ENCODE data around the gene MYL7. TPM values are rescaled to one million over a fixed set of nuclear protein-coding genes. Genes with fewer than 3 reads are reported as not detected.
A peak's percentile ranks its signal among the peaks of the same experiment; 100 is the strongest.

The MYL7 gene
- total and polyA plus RNA-seq, 9 of the 15 experiments (the other 6 are each of a cell fraction or from before 2014, with no cell fraction given), result not detected

DNA sequence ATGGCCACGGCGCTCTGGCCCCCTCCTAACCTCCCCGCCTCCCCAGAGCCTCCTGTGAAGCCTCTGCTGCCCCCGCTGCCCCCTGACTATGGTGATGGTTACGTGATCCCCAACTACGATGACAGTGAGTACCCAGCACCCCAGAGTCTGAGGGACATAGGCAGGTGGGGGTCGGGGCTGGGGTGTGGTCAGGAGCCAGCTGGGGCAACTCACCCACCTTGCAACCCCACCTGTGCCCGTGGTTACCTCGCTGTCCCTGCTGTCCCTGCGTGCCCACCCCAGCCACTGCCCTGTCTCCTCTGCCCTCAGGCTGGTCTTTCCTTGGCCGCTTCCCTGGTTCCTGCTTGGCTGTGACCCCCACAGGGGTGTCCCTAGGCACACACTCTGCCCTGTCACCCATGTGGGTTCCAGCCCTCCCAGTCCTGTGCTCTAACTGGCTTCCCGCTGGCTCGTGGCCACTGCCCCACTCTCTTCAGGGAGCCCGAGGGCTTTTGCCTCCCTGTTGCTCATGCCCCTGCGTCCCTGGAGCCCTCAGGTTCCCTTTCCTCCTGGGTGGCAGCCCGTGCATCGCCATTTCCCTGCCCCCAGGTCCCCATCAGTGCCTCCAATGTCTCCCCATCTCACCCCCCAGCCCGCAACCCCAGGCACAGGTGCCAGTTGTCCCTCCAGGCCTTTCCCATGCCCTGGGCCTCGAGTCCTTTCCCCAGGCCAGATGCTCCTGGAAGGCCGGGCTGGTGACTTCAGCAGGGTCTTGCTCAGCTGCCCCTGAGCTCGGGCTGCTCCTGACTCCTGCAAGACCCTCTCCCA is 33.0 kb downstream of the MYL7 start (continued):
- no peak for TF ChIP-seq HDGF (IDR thresholded peaks at IDR 0.05)
- TF ChIP-seq ZNF583 (CRISPR knock-in tag; IDR thresholded peaks at IDR 0.05), result no peak

DNA sequence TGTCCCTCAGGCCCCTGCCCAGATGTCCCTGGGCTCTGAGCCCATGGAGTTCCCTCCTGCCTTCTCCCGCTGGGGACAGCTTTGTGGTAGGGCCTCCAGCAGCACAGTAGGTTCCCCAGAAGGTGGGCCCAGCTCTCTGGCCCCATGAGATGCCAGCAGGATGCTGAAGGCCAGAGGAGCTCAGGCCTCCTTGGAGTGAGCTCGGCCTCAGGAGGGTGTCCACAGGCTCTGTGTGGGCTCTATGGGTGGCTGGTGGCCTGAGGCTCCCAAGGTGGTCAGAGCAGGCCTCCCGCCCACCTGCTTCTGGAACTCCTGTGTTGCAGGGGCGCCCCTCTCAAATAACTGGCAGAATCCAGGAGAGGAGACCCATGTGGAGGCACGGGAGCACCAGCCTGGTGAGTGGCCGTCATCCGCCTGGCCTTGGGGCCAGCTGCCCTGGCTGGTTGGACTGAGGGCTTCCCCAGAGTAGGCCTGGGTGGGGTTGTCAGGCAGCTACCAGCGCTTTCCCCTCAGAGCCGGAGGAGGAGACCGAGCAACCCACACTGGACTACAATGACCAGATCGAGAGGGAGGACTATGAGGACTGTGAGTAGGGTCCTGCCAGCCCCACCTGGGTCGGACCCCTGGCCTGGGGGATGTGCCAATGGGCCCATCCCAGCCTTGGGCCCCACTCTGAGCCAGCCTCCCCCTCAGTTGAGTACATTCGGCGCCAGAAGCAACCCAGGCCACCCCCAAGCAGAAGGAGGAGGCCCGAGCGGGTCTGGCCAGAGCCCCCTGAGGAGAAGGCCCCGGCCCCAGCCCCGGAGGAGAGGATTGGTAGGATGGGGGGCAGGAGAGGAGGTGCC is 33.8 kb downstream of the MYL7 start:
- H3K79me2 ChIP-seq (ENCODE audit: control insufficient read depth, insufficient read depth, low read length), result no peaks in the 10 kb centered on the region
- H3K27me3 ChIP-seq (ENCODE audit: control insufficient read depth in 2 of 2, insufficient read depth in 2 of 2, low read length in 2 of 2), result peaks cover 19 to 62% of the 10 kb centered on the region in 2 experiments; a peak in 4 of 5 replicates
- no peaks in the 10 kb centered on the region for H3K36me3 ChIP-seq (ENCODE audit: control insufficient read depth, insufficient read depth, low read length)
- in situ Hi-C loops (cut with MboI) (no loop called here), intact Hi-C loops (cut with micrococcal nuclease) (no loop called here)
- 24% methylated on average over 7 of the region's 18 CpGs for WGBS (ENCODE audit: insufficient coverage, low coverage, missing lambda C conversion rate)
- no peaks in the 10 kb centered on the region for H3K9me1 ChIP-seq (ENCODE audit: control insufficient read depth, insufficient read depth, low read length)
- no peaks in the 10 kb centered on the region for H3K9me3 ChIP-seq (replicated peaks; ENCODE audit: control insufficient read depth, insufficient read depth, low read depth, low read length)
- H3K9ac ChIP-seq (ENCODE audit: insufficient read depth in 1 of 2, low read depth in 2 of 2, low read length in 2 of 2), result peak overlapping the region in 1 of 2 experiments; percentile 10; a peak in 1 of 4 replicates
- DNase-seq (ENCODE audit: extremely low read depth in 1 of 4, low spot score in 3 of 4) (no peak), ATAC-seq (no peak), FAIRE-seq (no peak)
- H4K20me1 ChIP-seq (replicated peaks; ENCODE audit: control insufficient read depth, insufficient read depth, low read length), result peaks cover 8% of the 10 kb centered on the region; the same call in 1 of the 2 replicates
- POLR2A ChIA-PET, result interaction anchor here (0.6 to 2.7 kb wide), 2 partner anchors 8 to 433 kb away, joined by 4 to 16 read pairs; no protein-coding TSS in a partner anchor
- no TSS peak for BruUV-seq (replicated peaks)
- CTCF ChIA-PET (ENCODE audit: low intra/inter-chr PET ratio), result no interaction called here
- no peak overlapping the region for H3K4me2 ChIP-seq (ENCODE audit: insufficient read depth, low read length)
- H2AFZ ChIP-seq (ENCODE audit: low read depth, low read length), result no peak overlapping the region
- no peak overlapping the region for H3K4me3 ChIP-seq
- H3K27ac ChIP-seq (ENCODE audit: extremely low read depth, low read depth, low read length), result no peak overlapping the region
- TF ChIP-seq ZNF263 (CRISPR knock-in tag; IDR thresholded peaks at IDR 0.05; ENCODE audit: borderline replicate concordance), result peak; percentile 41; the same call in 1 of the 2 replicates
- no peak for TF ChIP-seq SIN3B (IDR thresholded peaks at IDR 0.05; ENCODE audit: low read depth)
- H3K4me1 ChIP-seq (replicated peaks in 1 of 2; ENCODE audit: control insufficient read depth in 2 of 2, insufficient read depth in 2 of 2, low read length in 2 of 2), result peaks cover under 1 to 57% of the 10 kb centered on the region in 2 experiments; a peak in 3 of 5 replicates
